HFF-Myc (cell line): ENCODE measurements around the gene RYR2.

Source experiments
- DNase-seq: peaks from one replicate; pipeline ENCODE4 v3.0.0-alpha.2; 2011; ENCODE audit warnings: low read depth; ENCODE audit errors: extremely low read depth
- H3K4me3 ChIP-seq: replicated peaks from 2 replicates; pipeline ENCODE4 v1.5.1; 2011; ENCODE audit warnings: low read depth, mild to moderate bottlenecking, control low read depth, low read length
- TF ChIP-seq, protein P1 (sequence below): IDR thresholded peaks from 2 replicates; pipeline ENCODE4 v1.5.1; 2012; ENCODE audit warnings: mild to moderate bottlenecking, low read depth, low read length, control low read depth; ENCODE audit errors: missing control alignments

Gene RYR2

DNA sequence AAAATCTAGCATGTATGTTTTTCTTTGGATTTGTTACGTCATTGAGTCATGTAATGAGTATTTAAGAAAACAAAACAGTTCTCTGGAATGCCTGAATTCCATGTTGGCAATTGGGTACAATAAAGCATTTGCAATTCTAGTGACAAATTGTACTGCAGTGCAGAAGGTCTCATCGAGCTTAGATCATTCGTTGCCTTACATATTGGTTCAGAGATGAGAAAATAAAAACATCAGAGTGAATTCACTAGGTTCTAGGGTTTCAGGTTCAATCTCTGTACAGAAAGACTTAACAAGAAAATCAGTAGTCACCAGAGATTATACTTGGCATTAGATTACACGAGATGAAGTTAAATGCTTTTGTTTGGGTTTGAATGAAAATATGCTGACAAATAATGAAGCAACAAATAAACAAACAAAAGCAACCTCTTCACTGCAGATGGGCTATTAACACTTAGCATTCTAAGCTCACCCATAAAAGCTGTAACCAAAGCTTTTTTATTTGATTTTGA, 124.7 kb downstream of the RYR2 start:
- no peak for DNase-seq
- TF ChIP-seq, protein P1, sequence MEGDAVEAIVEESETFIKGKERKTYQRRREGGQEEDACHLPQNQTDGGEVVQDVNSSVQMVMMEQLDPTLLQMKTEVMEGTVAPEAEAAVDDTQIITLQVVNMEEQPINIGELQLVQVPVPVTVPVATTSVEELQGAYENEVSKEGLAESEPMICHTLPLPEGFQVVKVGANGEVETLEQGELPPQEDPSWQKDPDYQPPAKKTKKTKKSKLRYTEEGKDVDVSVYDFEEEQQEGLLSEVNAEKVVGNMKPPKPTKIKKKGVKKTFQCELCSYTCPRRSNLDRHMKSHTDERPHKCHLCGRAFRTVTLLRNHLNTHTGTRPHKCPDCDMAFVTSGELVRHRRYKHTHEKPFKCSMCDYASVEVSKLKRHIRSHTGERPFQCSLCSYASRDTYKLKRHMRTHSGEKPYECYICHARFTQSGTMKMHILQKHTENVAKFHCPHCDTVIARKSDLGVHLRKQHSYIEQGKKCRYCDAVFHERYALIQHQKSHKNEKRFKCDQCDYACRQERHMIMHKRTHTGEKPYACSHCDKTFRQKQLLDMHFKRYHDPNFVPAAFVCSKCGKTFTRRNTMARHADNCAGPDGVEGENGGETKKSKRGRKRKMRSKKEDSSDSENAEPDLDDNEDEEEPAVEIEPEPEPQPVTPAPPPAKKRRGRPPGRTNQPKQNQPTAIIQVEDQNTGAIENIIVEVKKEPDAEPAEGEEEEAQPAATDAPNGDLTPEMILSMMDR, result no peak
- H3K4me3 ChIP-seq, result no peak overlapping the region

DNA sequence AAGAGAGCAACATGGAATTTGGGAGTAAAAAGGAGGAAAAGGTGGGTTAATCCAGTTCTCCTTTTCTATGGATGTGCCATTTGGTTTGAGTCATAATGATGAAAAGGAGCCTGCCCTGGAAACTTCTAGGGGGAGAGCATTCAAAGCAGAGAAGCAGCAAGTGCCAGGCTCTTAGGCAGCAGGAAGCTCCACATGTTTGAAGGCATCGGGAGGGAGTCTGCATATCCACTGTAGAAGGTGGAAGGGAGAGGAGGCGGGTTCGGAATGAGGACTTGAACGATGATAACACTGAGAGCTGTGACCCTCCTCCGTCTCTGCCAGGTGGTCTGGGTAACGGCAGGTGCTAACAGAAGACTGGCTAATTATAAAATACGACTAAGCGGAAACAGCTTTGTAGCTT, 128.2 kb downstream of the RYR2 start:
- no peak for DNase-seq
- no peak overlapping the region for H3K4me3 ChIP-seq
- TF ChIP-seq, protein P1, result no peak

DNA sequence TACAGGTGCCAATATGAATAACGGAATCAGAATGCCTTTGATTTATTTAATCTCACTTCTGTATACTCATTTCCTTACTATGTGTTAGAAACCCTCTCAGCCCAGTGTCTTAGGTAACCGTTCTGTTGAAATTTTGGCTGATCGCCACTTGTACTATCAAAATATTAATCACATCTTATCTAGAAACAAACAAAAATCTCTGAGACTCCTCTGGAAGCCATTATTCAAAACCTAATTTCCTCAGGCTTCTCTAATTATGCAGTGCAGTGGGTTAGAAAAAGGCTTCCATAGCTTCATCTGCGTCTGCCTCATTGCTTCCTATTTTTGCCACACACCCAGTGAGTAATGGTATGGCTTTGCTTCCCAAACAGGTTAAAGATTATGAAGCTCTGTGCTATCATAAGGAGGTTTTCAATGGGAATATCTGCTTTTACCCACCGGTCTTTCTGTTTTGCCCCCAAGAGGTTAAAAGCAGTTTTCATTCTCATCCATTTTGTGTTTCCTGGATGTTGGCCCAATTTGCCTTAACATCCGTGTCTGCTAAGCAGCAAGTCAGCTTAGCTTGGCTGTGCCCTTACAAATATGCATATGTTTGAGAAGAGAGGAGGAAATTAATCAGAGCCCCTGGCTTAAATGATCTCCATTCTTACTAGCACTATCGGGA, 129.6 kb downstream of the RYR2 start:
- no peak for DNase-seq
- TF ChIP-seq, protein P1, result no peak
- H3K4me3 ChIP-seq, result no peak overlapping the region

DNA sequence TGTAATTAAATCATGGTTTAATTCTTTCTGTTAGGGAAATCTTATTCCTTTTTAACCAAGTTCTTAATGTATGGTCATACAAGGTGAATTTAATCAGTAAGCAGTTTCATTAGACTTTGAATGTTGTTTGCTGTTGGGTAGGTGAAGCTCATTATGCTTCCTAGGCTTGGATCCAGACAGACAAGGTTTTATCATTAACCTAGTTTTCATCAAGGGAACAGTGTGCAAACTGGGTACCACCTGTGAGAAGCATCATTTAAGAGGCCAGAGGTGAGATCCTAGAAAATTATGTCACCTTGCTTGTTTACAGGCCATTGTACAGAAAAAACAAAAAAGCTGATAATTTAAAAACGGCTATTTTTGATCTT, 130.1 kb downstream of the RYR2 start:
- no peak overlapping the region for H3K4me3 ChIP-seq
- DNase-seq, result no peak
- TF ChIP-seq, protein P1, result no peak

DNA sequence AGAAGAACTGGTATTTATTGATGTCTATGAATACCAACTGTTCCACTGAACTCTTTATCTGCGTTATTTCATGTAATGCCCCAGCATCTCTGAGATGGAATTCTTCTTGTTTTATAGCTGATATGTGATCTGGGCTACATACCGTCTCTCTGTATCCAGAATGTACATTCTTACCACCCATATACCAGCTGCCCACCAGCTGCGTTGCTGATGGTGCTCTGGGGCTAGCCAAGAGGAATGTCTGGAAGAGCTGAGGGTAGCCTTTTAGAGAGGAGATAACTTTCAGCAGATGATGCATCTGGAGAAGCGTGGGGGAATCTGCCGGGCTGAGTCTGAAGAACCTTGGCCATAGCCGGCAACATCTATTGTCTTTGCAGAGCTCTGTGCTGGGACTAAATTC, 137.5 kb downstream of the RYR2 start:
- DNase-seq, result no peak
- TF ChIP-seq, protein P1, result no peak
- no peak overlapping the region for H3K4me3 ChIP-seq

DNA sequence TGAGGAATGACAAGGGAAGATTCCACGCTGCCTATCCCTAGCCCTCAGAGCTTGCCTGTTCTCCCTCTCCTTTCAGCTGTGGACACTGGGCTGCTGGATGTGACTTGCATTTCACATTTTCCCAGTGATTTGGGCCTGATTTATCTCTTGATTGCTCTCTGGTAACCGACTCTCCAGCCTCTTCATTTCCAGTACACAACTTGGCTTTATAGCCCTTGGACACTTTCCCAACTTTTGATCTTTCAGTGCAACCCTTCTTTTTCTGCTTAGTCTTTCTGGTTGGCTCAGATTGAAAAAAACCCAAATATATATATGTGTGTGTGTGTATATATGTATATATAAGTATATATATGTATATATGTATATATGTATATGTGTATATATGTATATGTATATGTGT, 138.3 kb downstream of the RYR2 start:
- DNase-seq, result no peak
- TF ChIP-seq, protein P1, result no peak

More for the DNA sequence above, 138.3 kb downstream of the RYR2 start:
- no peak overlapping the region for H3K4me3 ChIP-seq
